Activated T-helper 1 cell treated with anti-CD3 and anti-CD28 coated beads, Interleukin-2, amount 50 U/mL, for 16 hours (primary cell): ENCODE measurements around the gene STXBP1.

Experiments
- DNase-seq, 2 donors: peaks; one replicate each; pipeline ENCODE4 v3.0.0-alpha.2; 2020; ENCODE audit warnings: low read depth in 1 of 2, low spot score in 1 of 2

The STXBP1 gene

DNA sequence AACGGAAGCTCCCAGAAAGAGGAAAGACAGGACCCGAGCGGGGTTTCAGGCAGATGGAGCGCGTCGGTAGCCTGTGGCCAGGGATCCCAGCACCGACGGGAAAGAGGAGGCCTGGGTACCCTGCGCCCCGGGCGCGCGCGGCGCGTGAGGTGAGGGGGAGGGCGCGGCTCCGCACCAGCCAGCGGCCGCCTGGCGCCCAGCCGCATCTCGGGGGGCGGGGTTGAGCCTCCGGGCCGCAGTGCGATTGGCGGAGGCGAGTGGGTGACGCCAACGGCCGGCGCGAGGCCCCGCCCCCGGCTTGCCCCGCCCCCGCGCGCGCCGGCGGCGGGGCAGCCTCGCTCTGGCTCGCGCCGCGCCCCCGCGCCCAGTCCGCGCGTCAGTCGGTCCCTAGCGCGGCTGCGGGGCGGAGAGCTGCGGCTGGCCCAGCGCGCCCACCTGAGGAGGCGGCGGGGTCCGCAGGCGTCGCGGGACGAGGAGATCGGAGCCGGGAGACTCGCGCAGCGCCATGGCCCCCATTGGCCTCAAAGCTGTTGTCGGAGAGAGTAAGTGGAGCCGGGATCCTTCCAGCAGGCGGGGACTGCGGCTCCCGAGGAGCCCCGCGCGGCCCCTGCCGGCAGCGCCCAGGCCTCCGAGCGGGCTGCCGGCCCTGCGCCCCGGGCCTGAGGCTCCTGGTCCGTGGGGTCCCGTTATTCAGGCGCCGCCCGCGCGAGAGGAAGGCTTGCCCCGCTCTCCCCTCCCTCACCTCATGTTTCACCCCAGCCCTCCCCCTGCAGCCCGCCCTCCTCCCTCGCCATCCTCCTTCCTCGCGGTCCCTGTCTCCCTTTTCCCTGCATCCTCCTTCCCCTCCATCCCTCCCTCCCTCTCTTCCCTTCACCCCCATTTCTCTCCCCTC, at the start of gene STXBP1:
Gene STXBP1, plus strand, starts transcription at position 379 of the 892 bp plus-strand sequence. Its CDS starts 127 bp downstream, at position 506.
- DNase-seq, result peak; percentile 58 to 81

DNA sequence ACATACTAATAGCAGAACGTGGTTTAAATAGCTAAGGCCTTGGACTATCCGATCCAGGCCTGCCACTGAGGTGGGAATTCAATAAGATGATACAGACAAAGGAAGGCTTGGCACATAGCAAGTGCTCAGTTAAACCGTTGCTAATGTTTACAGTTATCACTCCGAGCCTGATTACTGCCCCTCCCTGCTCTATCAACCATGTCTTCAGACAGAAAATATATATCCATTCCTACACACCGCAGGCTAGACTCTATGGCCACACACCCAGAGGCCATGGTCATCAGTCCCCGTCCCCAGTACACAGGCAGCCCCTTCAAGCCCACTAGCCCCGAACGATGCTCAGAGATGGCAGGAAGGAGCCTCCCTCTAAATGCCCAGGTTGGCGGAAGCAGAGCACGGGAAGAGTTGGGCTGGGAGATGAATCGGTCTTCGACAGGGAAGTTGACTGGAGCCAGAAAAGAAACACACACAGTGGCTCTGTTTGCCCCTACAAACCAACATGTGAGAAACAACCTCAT, 49.7 kb upstream of the STXBP1 start:
- no peak for DNase-seq

DNA sequence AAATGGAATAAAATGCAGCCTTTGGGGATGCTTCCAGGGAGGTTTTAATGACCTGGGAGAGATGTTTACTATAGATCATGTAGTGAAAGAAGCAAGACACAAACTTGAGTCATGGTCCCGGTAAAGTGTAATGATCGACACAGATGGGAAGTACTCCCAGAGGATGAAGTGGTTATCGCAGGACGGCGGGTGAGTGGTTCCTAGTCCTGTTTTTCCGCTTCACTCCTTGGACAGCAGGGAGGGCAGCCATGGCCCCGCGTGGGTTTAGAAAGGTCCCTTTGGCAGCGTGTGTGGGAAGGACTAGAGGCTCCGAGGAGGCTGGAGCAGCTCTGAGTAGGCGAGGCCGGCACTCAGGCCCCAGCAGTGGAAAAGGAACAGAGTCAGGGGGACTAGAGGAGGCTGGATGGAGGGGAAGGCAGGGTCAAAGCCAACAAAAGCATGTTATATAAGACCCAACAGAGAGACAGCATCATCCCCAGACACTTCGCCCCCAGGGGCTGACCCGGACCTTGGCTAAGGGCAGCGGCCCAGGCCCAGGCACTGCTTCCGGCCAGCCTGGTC, 49.2 kb upstream of the STXBP1 start:
- no peak for DNase-seq

DNA sequence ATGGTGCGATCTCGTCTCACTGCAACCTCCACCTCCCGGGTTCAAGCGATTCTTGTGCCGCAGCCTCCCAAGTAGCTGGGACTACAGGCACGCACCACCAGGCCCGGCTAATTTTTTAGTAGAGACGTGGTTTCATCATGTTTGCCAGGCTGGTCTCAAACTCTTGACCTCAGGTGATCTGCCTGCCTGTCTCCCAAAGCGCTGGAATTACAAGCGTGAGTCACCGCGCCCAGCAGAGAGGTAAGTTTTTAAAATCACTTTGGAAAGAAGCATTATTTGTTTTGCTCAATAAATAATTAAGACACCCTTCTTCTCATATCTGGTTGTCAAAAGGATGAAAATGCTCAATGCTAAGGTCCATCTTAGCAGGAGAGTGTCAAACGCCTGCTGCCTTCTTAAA, 48.5 kb upstream of the STXBP1 start:
- no peak for DNase-seq

DNA sequence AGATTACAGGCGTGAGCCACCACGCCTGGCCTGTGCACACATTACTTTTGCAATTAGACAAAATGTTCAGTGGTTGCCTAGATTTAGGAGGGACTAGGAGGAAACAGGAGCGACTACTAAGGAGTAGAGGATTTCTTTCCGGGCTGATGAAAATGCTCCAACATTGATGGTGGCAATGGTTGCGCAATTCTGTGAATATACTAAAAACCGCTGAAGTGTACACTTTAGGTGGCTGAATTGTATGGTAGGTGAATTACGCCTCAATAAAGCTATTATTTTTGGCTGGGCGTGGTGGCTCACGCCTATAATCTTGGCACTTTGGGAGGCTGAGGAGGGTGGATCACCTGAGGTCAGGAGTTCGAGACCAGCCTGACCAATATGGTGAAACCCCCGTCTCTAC, 46.8 kb upstream of the STXBP1 start:
- no peak for DNase-seq

DNA sequence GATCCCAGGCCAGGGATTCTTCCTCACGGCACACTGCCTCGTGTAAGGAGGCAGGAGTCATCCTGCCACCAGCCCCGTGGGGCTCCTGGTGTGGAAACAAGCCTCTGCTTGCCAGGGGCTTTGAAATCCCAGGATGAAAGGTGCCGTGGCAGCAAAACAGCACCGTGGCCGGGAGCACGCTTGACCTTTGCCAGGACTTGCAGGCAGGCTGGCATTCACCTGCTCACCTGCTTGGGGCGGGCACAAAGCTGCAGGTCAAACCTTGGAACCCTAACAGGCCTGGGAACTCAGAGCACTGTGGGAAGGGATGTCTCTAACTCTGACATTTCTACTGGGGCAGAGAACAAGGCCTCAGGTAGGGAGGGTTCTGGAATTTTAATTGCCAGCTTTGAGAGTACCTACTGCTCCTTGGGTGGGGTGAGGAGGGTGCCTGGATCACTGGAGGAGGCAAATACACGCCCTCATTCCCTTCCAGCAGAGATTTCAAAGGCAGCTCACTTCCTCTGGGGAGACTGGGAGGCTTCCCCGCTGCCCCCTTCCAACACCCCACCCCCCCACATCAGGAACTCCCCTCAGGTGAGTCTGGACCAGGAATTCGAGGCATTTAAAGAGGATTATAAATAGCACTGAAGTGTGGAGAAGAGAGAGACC, 45.6 kb upstream of the STXBP1 start:
- DNase-seq, result no peak

DNA sequence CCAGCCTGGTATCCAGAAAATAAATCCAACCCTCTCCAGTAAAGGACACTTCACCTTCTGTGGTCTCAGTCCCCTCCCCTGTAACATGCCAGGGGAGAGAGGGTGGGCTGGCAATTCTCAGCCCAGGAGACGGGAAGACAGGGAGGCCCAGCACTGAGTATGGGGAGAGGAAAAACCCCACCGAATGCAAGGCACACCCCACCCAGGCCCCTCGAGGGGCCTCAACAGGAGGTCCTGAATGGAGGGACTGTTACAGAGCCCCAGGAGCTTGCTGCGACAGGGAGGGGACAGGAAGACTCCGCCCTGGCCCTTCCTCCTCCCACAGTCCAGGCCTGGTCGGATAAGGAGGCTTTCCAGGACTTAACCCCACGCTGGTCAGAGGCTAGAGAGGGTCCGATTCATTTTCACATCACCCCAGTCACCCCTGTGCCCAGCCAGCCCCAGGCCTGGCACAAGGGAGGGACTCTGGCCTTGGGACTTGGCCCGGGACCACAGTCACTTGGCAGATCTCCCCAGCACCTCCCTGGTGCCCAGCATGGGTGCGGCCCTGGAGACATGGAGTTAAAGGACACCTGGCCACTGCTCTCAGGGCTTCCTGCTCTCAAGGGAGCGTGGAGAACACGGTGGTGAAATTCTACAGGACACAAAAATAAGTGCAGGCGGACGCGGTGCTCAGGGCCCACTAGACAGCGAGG, 44.9 kb upstream of the STXBP1 start:
- DNase-seq, result no peak

DNA sequence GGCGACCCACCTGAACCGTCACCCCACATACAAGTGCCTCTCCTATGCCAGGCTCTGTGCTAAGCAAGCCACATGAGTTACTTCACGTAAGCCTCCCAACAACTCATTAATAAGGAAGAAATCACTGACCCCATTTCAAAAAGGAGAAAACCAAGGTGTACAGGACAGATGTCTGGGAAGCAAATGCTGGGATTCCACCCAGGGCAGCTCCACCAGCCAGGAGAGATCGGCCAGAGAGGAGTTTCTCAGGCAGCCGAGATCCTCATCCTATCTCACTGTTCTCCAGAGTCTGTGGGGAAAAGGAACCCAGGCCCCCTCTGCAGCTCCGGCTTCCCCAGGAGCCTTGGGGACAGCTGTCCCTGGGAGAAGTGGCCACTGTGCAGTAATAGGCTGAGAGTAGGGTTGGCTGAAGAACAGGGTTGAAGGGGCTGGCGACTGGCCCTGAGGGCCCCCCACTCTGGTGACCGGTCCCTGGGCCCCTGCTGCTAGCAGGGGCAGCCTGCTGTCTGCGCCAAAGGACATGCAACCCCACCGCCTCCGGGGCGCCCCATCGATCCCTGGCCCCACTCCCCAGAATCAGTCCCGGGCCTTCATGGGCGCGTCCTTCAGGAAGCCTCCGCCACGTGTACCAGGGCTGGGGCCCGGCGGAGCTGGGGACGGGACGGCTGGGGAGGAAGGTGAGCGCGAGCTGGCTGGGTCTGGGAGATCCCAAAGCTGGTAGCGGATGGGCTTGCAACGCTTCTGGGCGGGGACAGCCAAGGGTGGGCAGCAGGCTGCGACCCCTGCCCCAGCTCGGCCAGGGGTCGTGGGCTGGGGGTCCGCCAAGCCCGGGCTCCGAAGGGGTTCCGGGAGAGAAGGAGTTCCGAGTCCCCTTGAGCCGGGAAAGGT, 44.1 kb upstream of the STXBP1 start:
- no peak for DNase-seq

DNA sequence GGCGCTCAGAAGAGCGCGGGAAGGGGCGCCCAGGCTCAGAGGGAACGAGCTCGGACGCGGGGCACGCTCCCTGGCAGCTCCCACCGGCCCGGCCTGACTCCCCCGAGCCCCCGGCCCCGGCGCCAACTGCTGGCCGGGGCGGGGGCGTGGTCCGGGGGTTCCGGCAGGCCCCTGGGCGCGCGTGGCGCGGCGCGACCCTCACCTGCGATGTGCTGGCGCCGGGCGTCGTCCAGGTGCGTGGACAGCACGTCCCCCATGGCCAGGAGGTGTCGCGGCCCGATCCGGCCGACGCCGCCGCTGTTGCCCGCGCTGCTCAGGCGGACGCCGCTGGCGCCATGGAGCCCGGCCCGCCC, 43.5 kb upstream of the STXBP1 start:
- no peak for DNase-seq

DNA sequence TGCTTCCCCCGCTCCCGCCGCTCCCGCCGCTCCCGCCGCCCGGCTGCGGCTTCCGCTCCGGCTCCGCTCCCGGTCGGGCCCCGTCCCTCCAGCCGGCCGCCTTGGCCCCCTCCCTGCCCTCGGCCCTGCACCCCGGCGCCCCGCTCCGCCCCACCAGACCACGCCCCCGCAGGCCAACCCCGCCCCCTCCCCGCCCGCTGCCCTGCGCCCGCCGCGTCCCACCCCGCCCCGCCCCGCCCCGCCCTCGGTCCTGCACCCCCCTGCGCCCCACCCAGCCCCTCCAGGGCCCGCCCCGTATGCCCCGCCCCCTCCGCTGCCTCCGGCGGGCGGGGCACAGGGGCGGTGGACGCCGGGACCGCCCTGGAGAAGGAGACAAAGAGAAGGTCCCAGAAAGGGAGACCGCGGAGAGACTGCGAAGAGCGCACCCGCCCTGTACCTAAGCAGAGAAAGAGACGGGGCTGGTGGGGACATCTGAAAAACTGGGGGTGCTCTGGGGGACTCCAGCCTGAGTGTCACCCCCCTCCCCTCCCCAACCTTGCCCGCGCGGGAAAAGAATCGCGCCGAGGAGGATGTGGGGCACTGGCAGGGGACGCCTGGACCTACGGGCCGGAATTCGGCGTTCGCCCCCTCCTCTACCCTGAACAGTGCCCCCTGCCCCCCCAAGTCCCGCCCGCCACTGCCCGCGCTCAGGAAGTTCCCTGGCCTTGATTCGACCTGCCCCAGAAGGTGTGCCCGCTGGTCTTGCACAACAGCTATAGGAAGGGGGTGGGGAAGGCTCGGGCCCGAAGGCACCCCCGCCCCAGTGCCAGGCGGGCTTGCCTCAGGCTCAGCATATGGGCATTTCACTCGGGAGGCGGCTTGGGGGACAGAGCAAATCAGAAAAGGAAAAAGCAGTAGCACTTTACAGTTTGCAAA, 42.8 kb upstream of the STXBP1 start:
- peak; percentile 59 to 69 for DNase-seq

DNA sequence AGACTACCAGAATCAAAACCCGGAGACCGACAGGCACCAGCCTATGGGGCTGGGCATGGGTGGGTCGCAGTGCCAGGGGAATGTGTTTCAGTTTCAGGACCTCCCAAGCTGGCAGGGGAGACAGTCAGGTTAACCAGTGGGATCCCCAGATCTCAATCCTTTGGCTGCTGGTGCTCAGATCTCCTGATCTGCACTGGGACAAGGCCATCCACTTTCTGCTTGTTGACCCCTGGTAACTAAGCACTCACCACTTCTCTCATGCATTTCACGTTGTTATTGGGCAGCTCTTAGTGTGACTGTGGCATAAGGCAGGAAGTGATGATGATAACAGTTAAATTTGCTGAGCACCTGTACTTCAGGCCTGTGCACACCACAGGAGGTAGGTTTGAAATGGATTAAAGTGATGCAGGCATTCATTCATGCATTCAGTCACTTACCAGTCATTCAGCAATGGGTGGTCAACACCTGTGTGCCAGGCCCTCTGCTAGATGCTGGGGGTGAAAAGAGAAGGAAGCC, 42.1 kb upstream of the STXBP1 start:
- no peak for DNase-seq

DNA sequence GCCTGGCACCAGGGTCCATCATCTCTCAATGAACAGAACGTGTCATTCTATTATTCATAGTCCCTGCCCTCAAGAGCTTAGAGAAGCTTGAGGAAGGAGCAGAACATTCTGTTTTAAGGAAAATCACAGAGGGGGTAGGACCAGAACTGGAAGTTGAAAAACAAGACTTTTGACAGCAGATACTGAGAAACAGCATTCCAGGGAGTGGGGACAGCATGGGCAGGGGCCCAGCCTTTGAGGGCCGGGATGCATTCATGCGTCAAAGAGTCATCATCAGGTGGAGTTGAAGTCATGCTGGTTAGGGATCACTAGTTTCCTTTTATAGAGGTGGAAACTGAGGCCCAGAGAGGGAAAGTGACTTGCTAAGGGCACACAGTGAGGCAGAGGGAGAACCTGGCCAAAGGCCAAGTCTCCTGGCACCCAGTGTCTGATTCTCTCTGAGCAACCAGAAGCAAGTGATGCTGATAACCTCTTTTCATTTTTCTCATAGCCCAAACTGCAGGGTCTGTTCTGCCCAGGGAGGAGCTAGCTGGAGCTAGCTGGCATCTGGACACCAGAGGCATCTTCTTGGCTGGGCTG, 41.5 kb upstream of the STXBP1 start:
- no peak for DNase-seq

DNA sequence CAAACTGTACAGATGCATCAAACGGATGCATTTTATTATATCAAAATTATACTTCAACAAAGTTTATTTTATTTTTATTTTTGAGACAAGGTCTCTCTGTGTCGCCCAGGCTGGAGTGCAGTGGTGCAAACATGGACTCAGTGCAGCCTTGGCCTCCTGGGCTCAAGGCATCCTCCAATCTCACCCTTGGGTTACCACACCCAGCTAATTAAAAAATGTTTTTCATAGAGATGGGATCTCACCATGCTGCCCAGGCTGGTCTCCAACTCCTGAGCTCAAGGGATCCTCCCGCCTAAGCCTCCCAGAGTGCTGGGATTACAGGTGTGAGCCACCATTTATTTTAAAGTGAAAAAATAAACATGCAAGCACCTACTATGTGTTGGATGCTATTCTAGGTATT, 40.1 kb upstream of the STXBP1 start:
- no peak for DNase-seq

DNA sequence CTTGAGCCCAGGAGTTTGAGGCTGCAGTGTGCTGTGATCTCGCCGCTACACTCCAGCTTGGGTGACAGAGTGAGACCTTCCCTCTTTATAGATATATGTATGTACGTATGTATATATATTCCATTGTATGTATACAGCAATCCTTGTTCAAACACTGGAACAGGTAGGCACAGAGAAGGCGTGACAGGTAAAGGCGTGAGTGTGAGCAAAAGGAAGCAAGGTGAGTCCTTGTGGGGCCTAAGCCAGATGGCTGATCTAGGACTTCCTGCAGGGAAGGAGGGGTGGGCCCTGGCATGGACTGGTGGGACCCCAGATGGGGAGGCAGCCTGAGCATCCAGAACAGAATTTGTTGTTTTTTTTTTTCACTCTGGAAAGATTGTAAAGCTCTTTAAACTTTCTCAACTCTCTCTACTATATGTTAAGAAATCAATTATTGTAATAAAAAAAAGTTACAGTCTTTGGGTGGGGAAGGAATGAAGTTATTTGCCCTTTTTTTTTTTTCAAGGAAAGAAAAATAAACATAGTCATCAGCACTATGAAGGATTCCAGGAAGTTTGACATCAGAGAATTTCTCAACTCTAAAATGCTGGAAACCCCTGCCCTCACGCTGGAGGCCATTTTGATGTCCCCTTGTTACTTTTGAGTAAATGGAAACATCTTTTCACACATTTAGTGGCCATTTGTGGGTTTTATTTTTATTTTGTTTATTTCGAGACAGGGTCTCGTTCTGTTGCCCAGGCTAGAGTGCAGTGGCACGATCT, 38.9 kb upstream of the STXBP1 start:
- no peak for DNase-seq

DNA sequence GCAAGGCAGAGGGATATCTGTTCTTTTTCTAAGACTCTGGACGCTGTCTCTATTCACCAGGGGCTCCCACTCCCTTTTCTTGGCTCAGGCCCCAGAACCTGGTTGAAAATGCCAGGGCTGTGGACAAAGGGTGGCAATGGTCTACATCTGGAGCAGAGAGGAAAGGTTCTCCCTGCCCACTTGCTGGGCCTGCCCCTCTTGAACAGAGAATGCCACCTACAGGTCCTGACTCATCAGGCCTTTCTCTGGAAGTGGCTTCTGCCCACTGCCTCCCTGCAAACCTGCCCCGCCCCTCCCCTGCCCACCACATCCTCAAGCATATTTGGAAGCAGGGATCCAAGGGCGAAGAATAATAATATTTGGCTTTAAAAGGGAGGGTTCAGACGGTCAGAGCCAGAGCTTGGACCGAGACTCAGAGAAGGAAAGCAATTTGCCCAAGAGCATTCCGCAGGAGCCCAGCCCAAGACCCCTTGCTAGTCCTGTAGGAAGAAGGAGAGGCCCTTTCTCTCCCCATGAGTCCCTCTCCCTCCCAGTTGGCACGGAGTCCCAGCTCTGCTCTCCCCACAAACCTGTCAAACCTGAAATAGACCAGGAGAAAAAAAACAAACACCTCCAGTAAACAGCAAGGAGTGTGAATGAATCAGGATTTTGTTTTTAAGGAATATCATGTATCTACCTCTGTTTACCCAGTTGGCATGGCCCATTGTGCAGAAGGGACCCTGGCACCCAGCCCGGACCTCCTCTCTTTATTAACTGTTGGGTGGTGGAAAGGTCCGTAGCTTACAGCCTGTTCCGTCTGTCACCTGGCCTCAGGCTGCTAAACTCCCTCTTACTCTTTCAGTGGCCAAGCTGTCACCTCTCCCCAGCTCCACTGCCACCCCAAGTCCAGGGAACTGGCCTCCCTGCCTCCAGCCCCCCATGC, 37.7 kb upstream of the STXBP1 start:
- no peak for DNase-seq

DNA sequence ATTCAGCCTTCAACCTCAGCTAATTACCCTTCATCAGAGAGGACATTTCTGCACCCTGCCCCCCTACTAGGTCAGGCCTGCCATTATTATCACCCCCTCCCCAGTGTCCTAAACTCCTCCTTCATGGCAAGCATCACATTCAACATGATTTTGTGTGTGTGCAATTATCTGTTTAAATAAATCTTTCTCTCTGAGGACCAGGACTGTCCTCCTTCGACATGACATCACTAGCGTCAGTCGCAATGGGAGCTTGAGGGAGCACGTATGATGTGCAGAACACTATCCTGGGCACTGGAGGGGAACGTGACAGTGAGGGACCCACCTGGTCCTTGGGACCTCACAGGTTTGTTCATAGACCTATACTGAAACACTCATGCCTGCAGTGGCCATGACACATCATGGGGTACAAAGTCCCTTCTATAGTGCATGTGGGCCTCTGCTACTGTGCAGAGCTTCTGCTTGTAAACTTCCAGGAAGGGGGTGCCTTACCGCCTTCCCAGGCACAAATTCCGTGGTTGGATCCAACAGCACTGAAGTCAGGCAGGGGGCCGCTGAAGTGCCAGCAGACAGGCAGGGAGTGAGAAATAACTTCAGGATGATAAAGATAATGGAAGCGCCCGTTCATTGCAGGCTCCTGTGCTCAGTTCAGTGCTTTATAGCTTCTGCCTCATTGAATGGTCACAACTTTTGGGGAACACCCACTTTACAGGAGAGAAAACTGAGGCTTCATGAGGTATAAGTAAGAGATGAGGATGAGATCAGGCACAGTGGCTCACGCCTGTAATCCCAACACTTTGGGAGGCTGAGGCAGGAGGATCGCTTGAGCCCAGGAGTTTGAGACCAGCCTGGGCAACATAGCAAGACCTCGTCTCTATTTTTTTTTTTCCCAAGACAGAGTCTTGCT, 36.0 kb upstream of the STXBP1 start:
- no peak for DNase-seq
